ENCODE results near the gene THSD7A. TPM values are rescaled to one million over a fixed set of nuclear protein-coding genes. Genes with fewer than 3 reads are reported as not detected.

The THSD7A gene
- total and polyA plus RNA-seq, 8 donors = 3.7 to 20.8 (median 17.8) TPM

DNA sequence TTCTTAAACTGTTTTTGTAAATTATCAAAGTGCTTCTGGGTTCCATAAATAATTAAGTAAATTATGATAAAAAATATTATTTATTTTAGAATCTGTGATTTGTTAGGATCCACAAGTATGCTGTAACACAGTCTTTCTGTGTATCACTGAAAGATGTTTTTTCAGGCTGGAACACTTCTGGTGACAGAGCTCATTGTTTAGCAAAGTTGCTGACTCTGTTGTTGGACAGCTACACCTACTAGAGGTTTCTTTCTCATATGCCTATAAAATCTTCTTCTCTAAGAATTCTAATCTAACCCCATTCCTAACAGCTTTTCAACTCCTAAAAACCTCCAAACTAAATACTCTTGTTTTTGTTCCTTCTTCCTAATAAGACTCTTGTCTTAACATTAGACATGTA, 176.8 kb downstream of the THSD7A start:
- H3K4me3 ChIP-seq = no peak overlapping the region
- no peak overlapping the region for H3K27ac ChIP-seq
- intact Hi-C loops (cut with DNase I) = no loop called here
- DNase-seq = no peak
- TF ChIP-seq, protein P1, sequence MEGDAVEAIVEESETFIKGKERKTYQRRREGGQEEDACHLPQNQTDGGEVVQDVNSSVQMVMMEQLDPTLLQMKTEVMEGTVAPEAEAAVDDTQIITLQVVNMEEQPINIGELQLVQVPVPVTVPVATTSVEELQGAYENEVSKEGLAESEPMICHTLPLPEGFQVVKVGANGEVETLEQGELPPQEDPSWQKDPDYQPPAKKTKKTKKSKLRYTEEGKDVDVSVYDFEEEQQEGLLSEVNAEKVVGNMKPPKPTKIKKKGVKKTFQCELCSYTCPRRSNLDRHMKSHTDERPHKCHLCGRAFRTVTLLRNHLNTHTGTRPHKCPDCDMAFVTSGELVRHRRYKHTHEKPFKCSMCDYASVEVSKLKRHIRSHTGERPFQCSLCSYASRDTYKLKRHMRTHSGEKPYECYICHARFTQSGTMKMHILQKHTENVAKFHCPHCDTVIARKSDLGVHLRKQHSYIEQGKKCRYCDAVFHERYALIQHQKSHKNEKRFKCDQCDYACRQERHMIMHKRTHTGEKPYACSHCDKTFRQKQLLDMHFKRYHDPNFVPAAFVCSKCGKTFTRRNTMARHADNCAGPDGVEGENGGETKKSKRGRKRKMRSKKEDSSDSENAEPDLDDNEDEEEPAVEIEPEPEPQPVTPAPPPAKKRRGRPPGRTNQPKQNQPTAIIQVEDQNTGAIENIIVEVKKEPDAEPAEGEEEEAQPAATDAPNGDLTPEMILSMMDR (IDR thresholded peaks at IDR 0.05) = no peak
- ATAC-seq = no peak
- H3K4me1 ChIP-seq = no peaks in the 10 kb centered on the region
- no peaks in the 10 kb centered on the region for H3K36me3 ChIP-seq
- no peaks in the 10 kb centered on the region for H3K9me3 ChIP-seq
- H3K27me3 ChIP-seq = no peaks in the 10 kb centered on the region

DNA sequence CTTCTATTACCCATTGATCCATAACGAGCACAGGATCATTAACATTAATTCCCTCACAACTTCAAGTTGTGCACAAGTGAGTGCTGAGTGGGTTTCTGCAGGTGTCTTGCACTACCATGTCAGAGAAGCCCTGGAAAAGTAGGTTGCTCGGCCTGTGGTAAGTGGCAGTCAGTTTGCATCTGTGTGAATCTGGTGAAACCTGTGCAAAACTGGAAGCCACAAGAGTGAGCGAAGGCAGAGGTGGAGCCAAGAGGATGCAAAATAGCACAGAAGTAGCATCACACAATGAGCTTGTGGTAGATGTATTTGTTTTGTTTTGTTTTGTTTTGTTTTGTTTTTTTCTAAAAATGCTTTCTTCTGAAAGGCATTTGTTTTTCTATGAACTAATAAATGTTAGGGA, 181.5 kb downstream of the THSD7A start:
- Histone ChIP-seq H3K9me3 (no peaks in the 10 kb centered on the region), H3K36me3 (no peaks in the 10 kb centered on the region), H3K4me1 (no peaks in the 10 kb centered on the region), H3K4me3 (no peak overlapping the region), H3K27ac (no peak overlapping the region), H3K27me3 (no peaks in the 10 kb centered on the region)
- TF ChIP-seq, protein P1 (IDR thresholded peaks at IDR 0.05) = no peak
- DNase-seq (no peak), ATAC-seq (no peak)
- intact Hi-C loops (cut with DNase I) = no loop called here

DNA sequence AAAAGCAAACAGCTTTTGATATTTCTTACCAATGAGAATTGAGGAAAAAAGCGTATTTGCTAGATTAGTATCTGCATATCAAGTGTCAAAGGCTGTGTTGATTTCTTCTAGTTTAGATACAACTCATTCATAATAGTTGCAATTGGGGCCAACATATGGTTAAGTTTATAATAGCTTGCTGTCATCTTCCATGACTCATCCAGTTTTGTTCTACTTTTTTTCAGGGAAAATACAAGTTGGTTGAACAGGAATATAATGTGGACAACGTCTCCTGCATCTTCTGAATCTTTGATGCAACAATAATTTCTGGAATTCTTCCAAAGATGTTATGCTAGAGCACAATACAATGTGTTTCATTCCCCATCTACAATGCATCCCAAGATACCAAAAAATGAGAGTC, 182.0 kb downstream of the THSD7A start:
- no peak overlapping the region for H3K4me3 ChIP-seq
- H3K27ac ChIP-seq = no peak overlapping the region
- no peaks in the 10 kb centered on the region for H3K4me1 ChIP-seq
- no peaks in the 10 kb centered on the region for H3K9me3 ChIP-seq
- intact Hi-C loops (cut with DNase I) = no loop called here
- ATAC-seq (no peak), DNase-seq (no peak)
- TF ChIP-seq, protein P1 (IDR thresholded peaks at IDR 0.05) = no peak
- no peaks in the 10 kb centered on the region for H3K36me3 ChIP-seq
- no peaks in the 10 kb centered on the region for H3K27me3 ChIP-seq

DNA sequence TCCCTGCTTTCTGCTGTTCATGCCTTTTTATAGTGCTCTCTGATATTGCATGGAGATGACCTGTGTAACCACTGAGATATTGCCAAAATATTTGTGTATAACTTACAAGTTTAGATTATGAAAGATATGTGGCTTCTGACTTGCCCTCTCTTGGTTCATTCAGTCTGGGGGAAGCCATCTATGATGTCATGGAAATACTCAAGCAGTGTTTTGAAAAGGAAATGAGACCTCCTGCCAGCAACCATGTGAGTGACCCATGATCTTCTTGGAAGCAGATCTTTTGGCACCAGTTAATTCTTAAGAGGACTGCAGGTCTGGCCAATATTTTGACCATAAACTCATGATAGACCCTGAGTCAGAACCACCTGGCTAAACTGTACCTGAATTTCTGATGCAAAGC, 183.0 kb downstream of the THSD7A start:
- H3K27ac ChIP-seq = no peak overlapping the region
- no peak overlapping the region for H3K4me3 ChIP-seq
- no peaks in the 10 kb centered on the region for H3K27me3 ChIP-seq
- ATAC-seq (no peak), DNase-seq (no peak)
- no peaks in the 10 kb centered on the region for H3K9me3 ChIP-seq
- no peaks in the 10 kb centered on the region for H3K4me1 ChIP-seq
- H3K36me3 ChIP-seq = no peaks in the 10 kb centered on the region
- intact Hi-C loops (cut with DNase I) = no loop called here
- TF ChIP-seq, protein P1 (IDR thresholded peaks at IDR 0.05) = no peak

DNA sequence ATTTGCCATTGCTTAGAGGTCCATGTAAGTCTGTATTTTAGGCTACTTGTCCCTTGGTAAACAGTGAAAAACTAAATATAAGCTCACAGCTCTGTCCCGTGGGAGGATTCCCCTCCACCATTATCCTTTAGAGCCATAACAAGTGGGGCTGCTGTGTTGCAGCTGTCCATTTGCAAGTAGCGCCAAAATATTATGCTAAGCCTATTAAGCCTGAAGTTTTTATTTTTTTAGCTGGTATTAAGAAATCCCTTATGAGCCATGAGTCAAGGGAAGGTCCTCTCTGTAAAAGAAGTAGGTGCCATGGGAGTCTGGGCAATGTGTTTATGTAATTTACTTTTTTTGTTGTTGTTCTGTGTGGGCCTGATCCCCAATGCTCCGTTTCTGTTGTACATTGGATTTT, 183.9 kb downstream of the THSD7A start:
- DNase-seq (no peak), ATAC-seq (no peak)
- Histone ChIP-seq H3K4me3 (no peak overlapping the region), H3K9me3 (no peaks in the 10 kb centered on the region), H3K4me1 (no peaks in the 10 kb centered on the region), H3K36me3 (no peaks in the 10 kb centered on the region), H3K27me3 (no peaks in the 10 kb centered on the region), H3K27ac (no peak overlapping the region)
- TF ChIP-seq, protein P1 (IDR thresholded peaks at IDR 0.05) = no peak
- intact Hi-C loops (cut with DNase I) = no loop called here
